Activated CD4-positive, CD25-positive, alpha-beta regulatory T cell treated with anti-CD3 and anti-CD28 coated beads, Interleukin-2, amount 50 U/mL, for 16 hours (primary cell): ENCODE data around the gene SARDH.
"Not testable (repeated sequence)": the region's sequence is repeated elsewhere in the genome, so short reads cannot be mapped to it uniquely, and the experiment has no call there.

Experiments used
- DNase-seq: peaks from one replicate; pipeline ENCODE4 v3.0.0-alpha.2; 2020; ENCODE audit warnings: low read depth, low spot score

The SARDH gene

DNA sequence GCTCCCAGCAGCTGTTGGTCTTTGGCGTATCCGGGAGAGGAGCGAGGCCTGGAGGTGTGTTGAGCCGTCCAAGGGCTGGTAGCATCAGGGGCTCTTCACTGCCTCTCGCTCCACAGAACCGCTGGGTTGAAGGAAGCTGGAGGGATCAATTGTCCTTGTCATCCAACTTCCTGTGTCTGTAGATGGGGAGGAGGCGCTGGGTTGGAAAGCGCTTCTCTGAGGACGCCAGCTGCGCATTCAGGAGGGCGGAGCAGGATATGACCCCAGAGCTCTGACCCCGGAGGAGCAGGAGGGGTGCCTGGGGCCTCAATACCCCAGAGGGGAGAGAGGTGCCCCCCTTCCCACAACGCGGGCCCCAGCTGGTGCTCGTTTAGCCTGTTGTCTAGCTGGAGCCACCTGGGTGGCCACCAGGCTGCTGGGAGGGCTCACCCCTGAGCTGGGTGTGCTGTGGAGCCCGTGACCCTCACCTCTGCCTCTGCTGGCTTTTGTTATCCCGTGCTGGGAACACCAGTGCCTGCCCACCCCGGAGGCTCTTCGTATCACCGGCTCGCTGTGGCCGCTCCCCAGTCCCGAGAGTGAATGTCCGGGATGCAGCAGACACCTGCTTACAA, 104.0 kb downstream of the SARDH start:
- DNase-seq: no peak

GRCh38 chr9:133633681-133634080, 104.5 kb downstream of the SARDH start:
- DNase-seq: no peak

GRCh38 chr9:133632806-133633680, 105.1 kb downstream of the SARDH start:
- no peak for DNase-seq

DNA sequence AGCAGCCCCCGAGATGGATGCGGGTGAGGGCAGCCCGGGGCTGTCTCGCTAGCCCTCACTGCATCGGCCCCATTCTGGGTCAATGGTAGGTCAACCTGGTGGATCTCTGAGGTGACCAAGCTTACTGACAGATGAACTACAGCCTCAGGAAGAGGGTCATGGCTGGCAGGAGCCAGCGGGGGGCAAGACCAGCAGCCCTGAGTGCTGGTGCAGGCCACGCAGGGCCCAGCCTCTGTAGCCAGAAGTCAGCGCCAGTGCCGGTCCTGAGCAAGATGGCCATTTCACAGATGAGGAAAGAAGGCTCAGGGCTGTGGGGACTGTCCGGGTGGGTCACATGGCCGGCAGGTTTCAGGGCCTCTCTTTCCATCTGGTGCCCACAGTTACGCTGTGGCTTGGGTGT, 107.0 kb downstream of the SARDH start:
- DNase-seq: no peak

- no peak for DNase-seq
Observed at GRCh38 chr9:133629221-133630110, 108.7 kb downstream of the SARDH start.

GRCh38 chr9:133628766-133629165, 109.4 kb downstream of the SARDH start:
- no peak for DNase-seq

DNA sequence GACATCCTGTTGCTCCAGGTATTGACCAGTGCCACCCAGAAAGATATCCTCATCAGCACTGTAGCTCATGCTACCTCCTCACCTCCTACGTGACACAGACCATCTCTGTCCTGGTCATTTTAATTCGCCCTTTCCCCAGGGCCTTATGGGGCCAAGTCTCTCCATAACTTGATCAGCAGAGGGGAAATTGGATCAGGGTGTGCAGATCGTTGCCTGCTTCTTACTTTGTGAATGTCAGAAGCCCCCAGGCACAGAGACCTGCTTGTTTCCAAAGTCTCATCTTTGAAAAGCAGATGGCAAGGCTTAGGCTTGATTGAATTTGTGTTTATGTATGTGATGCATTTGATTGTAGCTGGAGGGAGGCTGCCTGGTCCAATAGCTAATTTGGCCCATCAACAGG, 110.8 kb downstream of the SARDH start:
- no peak for DNase-seq

- not testable (repeated sequence) for DNase-seq
Observed at GRCh38 chr9:133626008-133626407, 112.1 kb downstream of the SARDH start.

DNA sequence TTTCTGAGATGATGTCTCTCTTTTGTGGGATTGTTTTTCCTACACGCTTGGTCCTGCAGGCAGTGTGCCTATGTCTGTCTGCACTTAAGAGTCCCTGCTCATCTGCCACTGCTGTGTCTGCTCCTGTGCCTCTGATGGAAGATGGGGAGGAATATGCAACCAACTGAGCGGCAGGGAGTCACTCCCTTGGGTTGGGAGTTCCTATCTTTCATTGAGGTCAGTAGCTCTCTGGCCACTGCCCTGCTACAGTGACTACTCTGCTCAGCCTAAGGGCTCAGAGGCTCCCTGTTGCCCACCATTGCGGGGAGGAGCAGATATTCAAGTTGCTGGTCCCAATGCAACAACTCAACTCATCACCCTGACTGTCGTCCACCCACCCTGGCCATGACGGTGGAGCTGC, 115.6 kb downstream of the SARDH start:
- no peak for DNase-seq

GRCh38 chr9:133621725-133622267, 116.4 kb downstream of the SARDH start:
- DNase-seq: no peak

DNA sequence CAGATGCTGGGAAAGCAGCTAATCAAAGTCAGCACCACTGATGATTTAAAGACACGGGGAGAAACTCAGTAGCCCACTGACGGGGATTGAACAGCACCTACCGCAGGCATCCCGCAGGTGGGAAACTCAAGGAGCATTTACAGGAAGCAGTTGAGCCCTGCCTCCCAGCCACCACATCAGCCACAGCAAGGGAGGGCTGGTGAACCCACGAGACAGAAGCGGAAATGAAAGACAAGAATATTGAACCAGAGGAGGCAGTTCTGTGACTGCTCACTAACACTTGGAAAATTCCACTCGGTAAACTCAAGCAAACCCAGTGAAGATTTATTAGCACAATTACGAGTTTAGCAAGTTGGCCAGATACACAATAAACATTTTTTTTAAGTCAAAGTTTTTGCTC, 118.4 kb downstream of the SARDH start:
- no peak for DNase-seq

GRCh38 chr9:133618726-133619125, 119.4 kb downstream of the SARDH start:
- DNase-seq: no peak

- no peak for DNase-seq
Observed at GRCh38 chr9:133616643-133617405, 121.3 kb downstream of the SARDH start.

GRCh38 chr9:133615606-133616188, 122.5 kb downstream of the SARDH start:
- DNase-seq: no peak

GRCh38 chr9:133615186-133615585, 123.0 kb downstream of the SARDH start:
- DNase-seq: no peak

- no peak for DNase-seq
Observed at GRCh38 chr9:133614678-133615077, 123.5 kb downstream of the SARDH start.

GRCh38 chr9:133614056-133614455, 124.1 kb downstream of the SARDH start:
- DNase-seq: no peak
